NCI-H2227 treated with DMSO at 0.1 percent for 48 hours (cell line): ENCODE results near the gene ITPRIP.
A peak's percentile ranks its signal among the peaks of the same experiment; 100 is the strongest.

Experiments used
- DNase-seq: peaks from one replicate; lab custom pipeline; 2025; lab: John Stamatoyannopoulos, UW

ITPRIP gene

GRCh38 chr10:104340641-104341040 lies 2.4 kb upstream of the ITPRIP start:
- no peak for DNase-seq

GRCh38 chr10:104340111-104340526 lies 1.9 kb upstream of the ITPRIP start:
- DNase-seq = no peak

- no peak for DNase-seq
Measured at GRCh38 chr10:104339469-104340110, 1.3 kb upstream of the ITPRIP start.

GRCh38 chr10:104337521-104337984 lies 712 bp downstream of the ITPRIP start:
- DNase-seq = no peak

GRCh38 chr10:104336821-104337467 lies 1.3 kb downstream of the ITPRIP start:
- DNase-seq = no peak

GRCh38 chr10:104334965-104335650 lies 3.2 kb downstream of the ITPRIP start:
- DNase-seq = no peak

- DNase-seq = no peak
Measured at GRCh38 chr10:104334561-104334960, 3.7 kb downstream of the ITPRIP start.

- DNase-seq = no peak
Measured at GRCh38 chr10:104333728-104334373, 4.4 kb downstream of the ITPRIP start.

- DNase-seq = no peak
Measured at GRCh38 chr10:104333032-104333727, 5.1 kb downstream of the ITPRIP start.

- DNase-seq = no peak
Measured at GRCh38 chr10:104332243-104333031, 5.8 kb downstream of the ITPRIP start.

- peak; percentile 83 for DNase-seq
Measured at GRCh38 chr10:104331208-104331838, 6.9 kb downstream of the ITPRIP start.

- no peak for DNase-seq
Measured at GRCh38 chr10:104330168-104331110, 7.8 kb downstream of the ITPRIP start.

- no peak for DNase-seq
Measured at GRCh38 chr10:104329735-104330134, 8.5 kb downstream of the ITPRIP start.

- DNase-seq = peak; percentile 82
Measured at GRCh38 chr10:104328896-104329710, 9.2 kb downstream of the ITPRIP start.

- DNase-seq = peak; percentile 53
Measured at GRCh38 chr10:104328646-104328895, 9.7 kb downstream of the ITPRIP start.

- DNase-seq = no peak
Measured at GRCh38 chr10:104327745-104328645, 10.3 kb downstream of the ITPRIP start.

GRCh38 chr10:104326991-104327610 lies 11.2 kb downstream of the ITPRIP start:
- no peak for DNase-seq
